HG02759 (cell line): ENCODE data around the gene LHX4.
"Not testable (repeated sequence)": the region's sequence is repeated elsewhere in the genome, so short reads cannot be mapped to it uniquely, and the experiment has no call there.

ENCODE experiments used
- ATAC-seq: cut with Tn5 transposase; IDR thresholded peaks from one replicate; pipeline ENCODE4 v1.9.1; 2021; ENCODE audit warnings: mild to moderate bottlenecking, moderate library complexity; ENCODE audit not compliant: unreplicated experiment

LHX4 gene

GRCh38 chr1:180196436-180197003 is 33.5 kb upstream of the LHX4 start:
- no peak for ATAC-seq

- ATAC-seq = no peak
Observed at GRCh38 chr1:180197231-180197630, 32.8 kb upstream of the LHX4 start.

- ATAC-seq = no peak
Observed at GRCh38 chr1:180198196-180198595, 31.9 kb upstream of the LHX4 start.

GRCh38 chr1:180198611-180199010 is 31.5 kb upstream of the LHX4 start:
- no peak for ATAC-seq

- ATAC-seq = no peak
Observed at GRCh38 chr1:180199018-180199417, 31.0 kb upstream of the LHX4 start.

- ATAC-seq = no peak
Observed at GRCh38 chr1:180201451-180202200, 28.4 kb upstream of the LHX4 start.

DNA sequence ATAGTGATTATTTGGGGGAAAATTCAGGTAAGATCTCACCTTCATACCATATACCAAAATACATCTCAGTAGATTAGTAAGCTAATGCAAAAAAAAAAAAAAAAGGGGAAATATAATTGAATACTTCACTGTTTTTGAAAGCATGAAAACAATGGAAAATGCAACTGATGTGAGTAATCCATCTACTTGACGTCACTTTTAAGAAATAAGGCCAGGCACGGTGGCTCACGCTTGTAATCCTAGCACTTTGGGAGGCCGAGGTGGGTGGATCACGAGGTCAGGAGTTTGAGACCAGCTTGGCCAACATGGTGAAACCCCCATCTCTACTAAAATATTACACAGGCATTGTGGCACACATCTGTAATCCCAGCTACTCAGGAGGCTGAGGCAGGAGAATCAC is 27.5 kb upstream of the LHX4 start:
- ATAC-seq = not testable (repeated sequence)

GRCh38 chr1:180204231-180204630 is 25.8 kb upstream of the LHX4 start:
- no peak for ATAC-seq

- ATAC-seq = no peak
Observed at GRCh38 chr1:180206581-180206980, 23.5 kb upstream of the LHX4 start.

GRCh38 chr1:180208264-180208663 is 21.8 kb upstream of the LHX4 start:
- no peak for ATAC-seq

GRCh38 chr1:180210008-180210620 is 19.9 kb upstream of the LHX4 start:
- no peak for ATAC-seq

DNA sequence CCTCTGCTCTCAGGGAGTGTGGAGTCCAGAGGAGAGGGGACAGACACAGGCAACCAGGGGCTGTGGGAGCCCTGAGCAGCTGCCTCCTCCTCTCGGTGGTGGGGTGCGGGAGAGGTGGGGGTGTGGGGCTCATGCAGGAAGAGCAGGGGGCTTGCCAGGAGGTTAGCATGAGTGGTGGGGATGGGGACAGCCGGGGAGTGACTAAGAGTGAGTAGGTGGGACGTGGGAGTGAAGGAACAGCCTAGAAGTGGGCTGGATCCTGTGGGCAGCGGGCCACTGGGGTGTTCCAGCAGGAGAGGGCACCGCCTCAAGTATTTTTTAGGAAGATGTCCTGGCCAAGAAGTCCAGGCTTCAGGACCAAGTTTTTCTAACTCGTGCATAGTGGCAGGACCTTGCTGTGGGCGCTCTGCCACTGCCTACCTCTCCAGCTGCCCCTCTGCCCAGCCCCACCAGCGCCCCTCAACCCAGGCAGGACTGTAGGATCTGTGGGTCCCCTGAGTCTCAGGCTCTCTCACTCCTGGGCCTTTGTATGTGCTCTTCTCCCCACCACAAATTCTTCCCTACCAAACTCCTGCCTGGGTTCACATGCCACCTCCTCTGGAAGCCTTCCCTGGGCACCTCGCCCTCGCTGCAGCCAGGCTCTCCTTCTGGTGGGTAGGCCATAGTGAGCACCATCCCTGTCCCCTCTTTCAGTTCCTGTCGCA is 18.8 kb upstream of the LHX4 start:
- ATAC-seq = no peak

GRCh38 chr1:180211860-180212229 is 18.2 kb upstream of the LHX4 start:
- ATAC-seq = no peak

GRCh38 chr1:180213401-180214170 is 16.5 kb upstream of the LHX4 start:
- no peak for ATAC-seq

DNA sequence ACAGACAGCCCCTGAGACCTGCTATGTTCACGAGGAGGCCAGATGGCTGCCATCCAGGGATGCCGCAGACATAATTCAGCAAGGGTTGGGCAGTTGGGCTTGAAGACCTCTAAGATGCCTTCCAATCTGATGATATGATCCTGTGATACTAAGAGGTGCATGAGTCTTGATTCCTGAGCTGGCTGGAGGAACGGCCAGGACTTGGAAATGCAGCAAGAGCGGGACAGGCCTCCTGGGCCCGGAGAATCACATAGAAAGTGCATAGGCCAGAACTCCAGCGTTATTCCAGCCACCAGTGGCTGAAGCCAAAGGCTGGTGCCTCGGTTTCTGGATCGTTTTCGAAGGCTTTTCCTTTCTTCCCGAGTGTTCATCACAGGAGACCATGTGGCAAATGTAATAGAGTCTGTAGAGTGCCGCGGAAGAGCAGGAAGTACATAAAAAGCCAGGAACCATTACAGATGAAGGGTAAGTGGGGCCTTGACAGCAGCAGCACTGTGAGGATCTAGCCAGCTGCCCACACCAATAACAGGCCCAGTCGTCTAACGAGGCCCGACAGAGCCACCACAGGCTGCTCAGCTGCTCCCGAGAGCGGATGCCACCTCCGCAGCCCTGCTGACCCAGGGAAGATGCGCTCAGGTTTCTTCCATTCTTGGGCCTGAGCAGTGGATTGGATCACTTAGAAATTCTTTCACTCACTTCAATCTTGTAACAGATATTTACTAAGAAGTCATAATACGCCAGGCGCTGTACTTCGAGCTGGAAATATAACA is 14.0 kb upstream of the LHX4 start:
- no peak for ATAC-seq

- ATAC-seq = no peak
Observed at GRCh38 chr1:180217006-180217405, 13.1 kb upstream of the LHX4 start.

DNA sequence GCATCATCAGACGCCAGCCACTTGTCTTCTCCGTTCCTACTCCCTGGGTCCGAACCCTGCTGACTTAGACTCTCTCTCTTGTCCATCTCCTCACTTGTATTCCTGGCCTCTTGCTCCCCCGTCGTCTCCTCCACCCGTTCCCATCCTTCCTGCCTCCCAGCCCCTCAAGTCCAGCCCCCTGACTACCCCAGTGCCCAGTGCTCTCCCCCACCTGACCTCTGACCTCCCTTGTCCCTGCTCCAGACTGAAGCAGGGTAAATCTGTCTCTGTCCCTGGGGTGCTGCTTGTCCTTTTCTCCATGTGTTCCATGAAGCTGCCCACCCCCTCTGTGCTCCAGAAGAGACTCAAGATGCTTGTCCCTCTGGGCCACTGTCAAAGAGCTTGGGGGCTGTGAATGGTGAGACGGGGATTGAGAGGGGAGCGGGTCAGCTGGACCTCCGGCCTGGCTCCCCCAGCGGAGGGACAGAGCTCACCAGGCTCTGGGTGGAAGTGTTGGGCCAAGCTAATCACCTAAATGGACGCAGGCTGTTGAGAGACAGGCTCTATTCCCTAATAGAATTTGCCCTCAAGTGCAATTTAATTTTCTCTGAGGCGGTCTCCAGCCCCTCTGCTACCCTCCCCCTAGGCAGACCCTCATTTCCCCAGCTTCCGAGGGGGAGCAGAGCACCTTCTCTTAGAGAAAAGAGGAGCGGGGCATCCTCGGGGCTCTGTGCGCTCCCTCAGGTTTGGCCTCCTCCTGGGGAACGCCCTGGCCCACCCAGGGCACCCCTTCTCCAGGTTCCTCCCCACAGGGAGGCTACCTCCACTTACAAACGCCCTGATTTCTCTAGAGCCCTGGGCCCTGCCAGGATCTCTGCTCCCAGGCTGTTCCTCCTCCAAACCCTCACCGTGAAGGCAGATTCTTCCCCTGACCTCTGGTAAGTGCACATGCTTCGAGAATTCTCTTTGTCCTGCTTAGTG is 11.0 kb upstream of the LHX4 start:
- ATAC-seq = no peak

- ATAC-seq = no peak
Observed at GRCh38 chr1:180219776-180220175, 10.3 kb upstream of the LHX4 start.

DNA sequence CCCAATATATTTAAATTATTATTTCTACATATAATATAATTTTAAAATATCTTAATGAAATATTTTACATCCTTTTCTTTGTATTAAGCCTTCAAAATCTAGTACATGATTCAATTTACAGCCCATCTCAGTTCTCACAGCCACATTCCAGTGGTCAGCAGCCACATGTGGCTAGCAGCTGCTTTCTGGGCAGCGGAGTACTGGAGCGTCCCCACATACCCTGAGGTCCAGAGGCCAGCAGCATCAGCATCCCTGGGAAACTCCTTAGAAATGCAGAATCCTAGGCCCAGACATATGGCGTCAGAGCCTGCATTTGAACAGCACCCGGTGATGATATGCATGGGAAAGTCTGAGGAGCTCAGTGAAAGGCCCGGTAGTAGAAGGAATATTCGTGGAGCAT is 8.6 kb upstream of the LHX4 start:
- ATAC-seq = no peak
